CD4-positive, alpha-beta T cell treated with Interleukin-10 for 1 hour (primary cell): ENCODE results near the gene BEAN1.

ENCODE experiments used
- DNase-seq: peaks from one replicate; pipeline ENCODE4 v3.0.0-alpha.2; 2020

Gene BEAN1

GRCh38 chr16:66471716-66472393 is 44.8 kb downstream of the BEAN1 start:
- no peak for DNase-seq

- DNase-seq: no peak
Observed at GRCh38 chr16:66473051-66473571, 46.0 kb downstream of the BEAN1 start.

GRCh38 chr16:66473654-66474519 is 46.8 kb downstream of the BEAN1 start:
- DNase-seq: no peak

GRCh38 chr16:66474750-66475199 is 47.7 kb downstream of the BEAN1 start:
- peak; percentile 71 for DNase-seq

GRCh38 chr16:66475232-66475631 is 48.1 kb downstream of the BEAN1 start:
- DNase-seq: no peak

- peak; percentile 51 for DNase-seq
Observed at GRCh38 chr16:66476328-66477027, 49.4 kb downstream of the BEAN1 start.

GRCh38 chr16:66477028-66477515 is 50.0 kb downstream of the BEAN1 start:
- no peak for DNase-seq

- DNase-seq: peak; percentile 86
Observed at GRCh38 chr16:66478733-66479511, 51.8 kb downstream of the BEAN1 start.

- DNase-seq: no peak
Observed at GRCh38 chr16:66479661-66480264, 52.7 kb downstream of the BEAN1 start.

- no peak for DNase-seq
Observed at GRCh38 chr16:66480265-66481080, 53.4 kb downstream of the BEAN1 start.

- no peak for DNase-seq
Observed at GRCh38 chr16:66481081-66481942, 54.2 kb downstream of the BEAN1 start.

GRCh38 chr16:66481943-66482390 is 54.9 kb downstream of the BEAN1 start:
- DNase-seq: no peak

GRCh38 chr16:66483689-66484452 is 56.8 kb downstream of the BEAN1 start:
- peak; percentile 77 for DNase-seq

GRCh38 chr16:66484453-66485213 is 57.5 kb downstream of the BEAN1 start:
- DNase-seq: no peak

- no peak for DNase-seq
Observed at GRCh38 chr16:66485376-66485775, 58.3 kb downstream of the BEAN1 start.

GRCh38 chr16:66486199-66486772 is 59.2 kb downstream of the BEAN1 start:
- no peak for DNase-seq

- no peak for DNase-seq
Observed at GRCh38 chr16:66486773-66487579, 59.9 kb downstream of the BEAN1 start.
